ENCODE results near the gene KIAA0513.

DNA sequence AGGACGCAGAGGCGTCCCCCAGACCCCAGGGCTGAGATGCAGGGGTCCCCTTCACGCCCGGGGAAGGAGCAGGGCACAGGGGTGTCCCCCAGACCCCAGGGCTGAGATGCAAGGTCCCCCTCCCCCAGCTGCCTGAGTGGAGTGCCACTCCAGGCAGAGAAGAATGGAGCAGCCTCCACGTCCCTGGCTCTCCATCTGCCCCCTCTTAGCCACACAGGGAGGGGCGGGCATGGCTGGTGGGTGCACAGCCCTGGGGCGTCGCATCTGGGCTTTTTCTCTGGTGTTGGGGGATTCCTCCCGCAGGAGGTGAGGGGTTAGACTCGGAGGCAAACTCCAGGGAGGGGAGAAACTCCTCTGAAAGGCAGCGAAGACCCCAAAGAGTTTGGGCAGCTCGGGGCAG is 67.2 kb downstream of the KIAA0513 start:
- TF ChIP-seq, protein P1, sequence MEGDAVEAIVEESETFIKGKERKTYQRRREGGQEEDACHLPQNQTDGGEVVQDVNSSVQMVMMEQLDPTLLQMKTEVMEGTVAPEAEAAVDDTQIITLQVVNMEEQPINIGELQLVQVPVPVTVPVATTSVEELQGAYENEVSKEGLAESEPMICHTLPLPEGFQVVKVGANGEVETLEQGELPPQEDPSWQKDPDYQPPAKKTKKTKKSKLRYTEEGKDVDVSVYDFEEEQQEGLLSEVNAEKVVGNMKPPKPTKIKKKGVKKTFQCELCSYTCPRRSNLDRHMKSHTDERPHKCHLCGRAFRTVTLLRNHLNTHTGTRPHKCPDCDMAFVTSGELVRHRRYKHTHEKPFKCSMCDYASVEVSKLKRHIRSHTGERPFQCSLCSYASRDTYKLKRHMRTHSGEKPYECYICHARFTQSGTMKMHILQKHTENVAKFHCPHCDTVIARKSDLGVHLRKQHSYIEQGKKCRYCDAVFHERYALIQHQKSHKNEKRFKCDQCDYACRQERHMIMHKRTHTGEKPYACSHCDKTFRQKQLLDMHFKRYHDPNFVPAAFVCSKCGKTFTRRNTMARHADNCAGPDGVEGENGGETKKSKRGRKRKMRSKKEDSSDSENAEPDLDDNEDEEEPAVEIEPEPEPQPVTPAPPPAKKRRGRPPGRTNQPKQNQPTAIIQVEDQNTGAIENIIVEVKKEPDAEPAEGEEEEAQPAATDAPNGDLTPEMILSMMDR (conservative IDR thresholded peaks at IDR 0.05 in 1 of 2, IDR thresholded peaks at IDR 0.05 in 1 of 2; ENCODE audit: extremely low read depth in 1 of 2, insufficient read depth in 1 of 2, low read depth in 1 of 2, low read length in 2 of 2) = no peak
- TF ChIP-seq EZH2 (IDR thresholded peaks at IDR 0.05; ENCODE audit: borderline replicate concordance, low read length) = no peak

Measured in mammary epithelial cell (primary cell).